GM19240 (cell line): ENCODE data around the gene RALB.
"Not testable (repeated sequence)": the region's sequence is repeated elsewhere in the genome, so short reads cannot be mapped to it uniquely, and the experiment has no call there.

Experiments used
- DNase-seq: peaks from one replicate; pipeline ENCODE4 v3.0.0; 2011; ENCODE audit warnings: low spot score; ENCODE audit not compliant: insufficient read length

Gene RALB

DNA sequence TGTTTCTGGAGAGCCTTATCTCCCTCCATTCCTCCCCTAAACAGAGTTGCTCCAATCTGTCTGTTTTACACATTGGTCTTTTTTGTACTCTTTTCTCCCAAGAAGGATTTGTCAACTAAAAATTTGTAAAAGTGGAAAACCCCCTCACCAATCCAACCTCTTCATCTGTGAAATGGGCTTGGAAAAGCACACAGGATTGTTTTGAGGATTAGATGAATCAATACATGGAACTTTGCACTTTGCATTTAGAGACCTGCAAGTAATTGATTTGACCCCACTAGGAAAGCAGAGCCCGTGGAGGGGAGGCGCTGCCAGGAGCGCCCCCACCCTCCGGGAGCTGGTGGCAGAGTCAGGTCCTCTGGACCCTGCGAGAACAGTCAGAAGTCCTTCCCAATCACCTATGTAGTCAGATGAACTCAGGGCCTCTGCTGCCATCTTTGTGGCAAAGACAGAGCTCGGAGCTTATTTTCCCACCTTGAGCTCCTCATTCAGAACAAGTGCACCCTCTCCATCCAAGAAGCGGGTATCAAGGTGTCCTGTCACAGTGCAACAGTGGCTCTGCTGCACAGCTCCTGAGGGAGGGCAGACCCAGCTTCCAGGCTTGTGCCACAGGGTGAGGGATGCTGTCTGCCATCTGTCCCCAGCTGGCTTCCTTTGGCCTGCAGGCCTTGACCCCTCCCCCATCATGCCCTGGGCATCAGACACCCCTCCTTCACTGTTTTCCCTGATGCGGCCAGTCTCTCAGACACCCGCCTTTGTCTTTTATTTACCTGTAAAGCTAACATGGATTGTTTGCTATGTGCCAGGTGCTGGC lies 27.7 kb upstream of the RALB start:
- DNase-seq = no peak

DNA sequence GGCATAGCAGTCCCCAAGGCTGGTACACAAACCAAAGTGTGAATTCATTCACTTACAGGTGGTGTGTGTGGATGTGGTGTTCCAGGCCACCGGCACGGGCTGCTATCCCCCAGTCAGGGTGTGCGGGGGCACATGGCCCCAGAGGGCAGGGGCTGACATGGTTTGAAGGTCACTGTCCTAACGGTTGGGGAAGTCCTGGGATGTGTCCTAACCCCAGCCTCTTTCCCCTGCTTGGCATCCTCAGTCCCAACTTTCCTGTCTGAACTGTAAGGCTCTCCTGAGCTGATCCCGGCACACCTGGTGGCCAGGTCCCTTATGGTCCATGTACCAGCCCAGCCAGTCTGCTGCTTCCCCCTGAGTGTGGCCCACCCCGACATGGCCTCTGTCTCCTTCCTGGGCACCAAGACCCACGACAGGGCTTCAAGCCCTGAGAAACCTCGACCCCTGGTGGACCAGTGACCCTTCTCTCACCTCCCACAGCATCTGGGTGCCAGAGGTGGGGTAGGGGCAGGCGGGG lies 27.0 kb upstream of the RALB start:
- DNase-seq = no peak

DNA sequence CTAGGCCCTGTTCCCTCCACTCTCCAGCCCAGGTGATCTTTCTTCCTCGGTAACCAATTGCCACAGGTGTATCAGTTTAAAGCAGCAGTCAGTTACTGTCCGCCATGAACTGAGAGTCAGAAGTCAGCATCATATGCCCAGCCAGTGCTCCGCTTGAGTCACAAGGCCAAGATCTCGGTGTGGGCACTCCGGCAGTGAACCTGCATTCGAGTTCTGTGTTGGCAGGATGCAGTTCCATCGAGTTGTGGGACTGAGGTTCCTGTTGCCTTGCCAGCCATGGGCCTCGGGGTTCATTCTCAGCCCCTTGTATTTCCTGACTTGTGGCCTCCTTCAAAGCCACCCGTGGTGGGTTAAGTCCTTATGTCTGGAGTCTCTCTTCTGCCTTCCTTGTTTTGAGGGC lies 26.3 kb upstream of the RALB start:
- no peak for DNase-seq

DNA sequence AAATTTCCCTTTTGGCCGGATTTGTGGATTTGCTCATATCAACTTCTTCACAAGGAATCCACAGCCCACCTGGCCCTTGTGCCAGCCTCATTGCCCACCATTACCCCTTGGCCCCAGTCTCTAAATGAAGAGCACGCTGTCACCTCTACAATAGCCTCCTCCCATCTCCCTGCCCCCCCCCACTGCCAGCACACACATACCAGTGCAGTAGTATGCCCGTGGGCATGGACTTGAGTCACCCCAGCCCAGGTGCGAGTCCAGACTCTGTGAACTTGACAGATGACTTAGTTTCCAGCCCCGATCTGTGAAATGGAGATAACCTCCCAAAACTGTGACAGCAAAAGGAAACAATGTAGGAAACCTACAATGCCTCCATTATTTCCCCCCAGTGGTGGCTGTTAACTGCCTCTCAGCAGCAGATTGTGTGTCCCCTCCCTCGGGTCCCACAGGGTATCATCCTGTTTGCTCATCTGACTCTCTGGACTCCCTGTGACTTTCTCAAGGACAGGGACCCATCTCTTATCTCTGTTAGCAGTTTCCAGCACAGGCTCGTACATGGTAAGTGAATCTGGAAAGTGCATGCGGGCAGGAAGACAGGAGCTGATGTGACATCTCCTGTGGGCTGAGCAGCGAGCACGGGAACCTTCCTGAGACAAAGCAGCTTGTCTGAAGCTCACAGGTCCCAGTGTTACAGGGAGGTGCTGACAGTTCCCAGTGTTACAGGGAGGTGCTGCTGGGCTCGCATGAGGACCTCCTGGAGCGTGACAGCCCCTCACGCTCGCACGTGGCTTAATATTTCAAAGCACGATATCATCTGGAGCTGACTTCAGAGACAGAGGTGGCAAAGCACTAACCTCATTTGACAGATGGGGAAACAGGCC lies 25.3 kb upstream of the RALB start:
- DNase-seq = no peak

DNA sequence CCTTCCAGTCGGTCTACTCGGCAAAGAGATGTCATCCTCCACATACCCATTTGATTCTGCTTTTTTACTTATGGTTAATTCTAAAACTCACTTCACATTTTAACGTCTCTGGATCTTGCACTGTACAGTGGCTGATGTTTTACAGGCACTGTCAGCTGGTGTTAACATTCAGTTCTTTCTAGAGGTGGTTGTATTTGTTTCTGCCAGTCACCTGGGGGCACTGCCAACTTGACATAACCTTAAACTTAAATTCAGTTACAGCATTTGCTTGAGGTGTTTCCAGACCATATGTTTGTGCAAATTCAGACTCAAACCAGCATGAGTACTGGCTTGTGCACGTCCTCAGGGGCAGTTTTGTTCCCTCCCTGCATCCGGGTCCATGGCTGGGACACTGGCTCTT lies 24.1 kb upstream of the RALB start:
- no peak for DNase-seq

DNA sequence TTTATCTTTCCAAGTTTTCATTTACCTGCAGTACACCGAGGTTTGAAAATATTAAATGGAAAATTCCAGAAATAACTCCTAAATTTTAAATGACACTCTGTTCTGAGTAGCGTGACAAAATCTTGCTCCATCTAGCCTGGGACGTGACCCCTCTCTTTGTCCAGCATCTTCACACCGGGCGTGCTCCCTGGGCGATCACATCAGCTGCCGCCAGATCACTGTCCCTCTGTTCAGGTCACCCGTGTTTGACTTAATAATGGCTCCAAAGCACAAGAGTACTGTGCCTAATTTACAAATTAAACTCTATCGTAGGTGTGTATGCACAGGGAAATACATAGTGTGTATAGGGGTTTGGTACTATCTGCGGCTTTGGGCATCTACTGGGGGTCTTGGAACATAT lies 23.3 kb upstream of the RALB start:
- no peak for DNase-seq

DNA sequence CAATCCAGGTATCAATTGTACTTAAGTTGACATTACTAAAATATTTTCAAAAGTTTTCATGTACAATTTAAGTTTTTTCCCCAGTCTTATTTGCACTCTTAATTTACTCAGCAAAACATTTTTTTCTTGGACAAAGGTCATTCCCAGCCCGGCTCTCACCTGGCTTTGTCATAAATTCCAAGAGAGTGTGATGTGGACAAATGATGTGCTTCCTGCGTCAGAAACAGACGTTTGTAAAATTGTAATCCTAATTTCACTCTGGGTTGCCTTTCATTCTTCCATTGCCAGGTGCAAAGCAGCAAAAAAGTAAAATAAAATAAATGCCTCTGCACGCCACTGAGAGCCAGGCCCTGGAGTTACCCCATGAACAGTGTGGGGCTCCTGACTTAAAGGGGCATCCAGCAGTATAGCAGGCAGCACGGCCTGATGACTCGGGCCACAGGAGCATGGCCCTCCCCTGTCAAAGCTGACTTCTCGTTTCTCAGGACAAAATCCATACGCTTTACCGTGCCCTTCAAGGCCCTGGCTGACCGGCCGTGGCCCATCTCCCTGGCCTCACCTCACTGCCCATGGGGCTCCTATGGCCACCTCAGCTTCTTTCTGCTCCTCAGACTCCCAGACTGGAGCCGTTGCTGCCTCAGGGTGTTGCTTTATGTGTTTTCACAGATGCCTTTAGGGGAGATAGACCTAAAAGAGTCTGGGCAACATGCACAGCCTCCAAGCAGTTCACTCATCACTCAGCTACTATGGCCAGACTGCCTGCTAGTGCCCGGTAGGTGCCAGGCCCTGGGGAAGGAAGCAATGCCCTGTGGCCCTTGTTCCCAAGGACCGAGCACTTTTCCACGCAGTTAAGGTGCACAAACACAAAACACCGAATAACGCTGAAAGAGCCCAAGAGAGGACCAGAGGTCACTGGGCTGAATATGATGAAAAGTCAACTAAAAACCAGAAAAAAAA lies 21.9 kb upstream of the RALB start:
- no peak for DNase-seq

DNA sequence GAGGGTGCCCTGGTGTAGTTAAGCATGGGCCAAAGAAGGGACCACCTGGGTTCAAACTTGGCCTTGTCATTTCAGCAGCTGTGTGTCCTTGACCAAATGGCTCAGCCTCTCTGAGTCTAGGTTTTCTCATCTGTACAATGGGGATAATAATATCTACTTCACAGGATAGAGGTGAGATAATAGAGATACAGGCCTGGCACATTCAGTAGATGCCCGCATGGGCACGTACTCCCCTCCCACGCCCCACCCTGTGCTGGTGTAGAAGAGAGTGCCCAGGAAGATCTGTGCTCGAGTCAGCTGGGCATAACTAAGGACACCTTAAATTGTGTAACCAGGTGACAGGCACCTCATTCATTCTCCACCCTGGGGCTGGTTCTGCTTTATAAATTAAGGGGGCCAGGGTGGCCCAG lies 21.1 kb upstream of the RALB start:
- no peak for DNase-seq

DNA sequence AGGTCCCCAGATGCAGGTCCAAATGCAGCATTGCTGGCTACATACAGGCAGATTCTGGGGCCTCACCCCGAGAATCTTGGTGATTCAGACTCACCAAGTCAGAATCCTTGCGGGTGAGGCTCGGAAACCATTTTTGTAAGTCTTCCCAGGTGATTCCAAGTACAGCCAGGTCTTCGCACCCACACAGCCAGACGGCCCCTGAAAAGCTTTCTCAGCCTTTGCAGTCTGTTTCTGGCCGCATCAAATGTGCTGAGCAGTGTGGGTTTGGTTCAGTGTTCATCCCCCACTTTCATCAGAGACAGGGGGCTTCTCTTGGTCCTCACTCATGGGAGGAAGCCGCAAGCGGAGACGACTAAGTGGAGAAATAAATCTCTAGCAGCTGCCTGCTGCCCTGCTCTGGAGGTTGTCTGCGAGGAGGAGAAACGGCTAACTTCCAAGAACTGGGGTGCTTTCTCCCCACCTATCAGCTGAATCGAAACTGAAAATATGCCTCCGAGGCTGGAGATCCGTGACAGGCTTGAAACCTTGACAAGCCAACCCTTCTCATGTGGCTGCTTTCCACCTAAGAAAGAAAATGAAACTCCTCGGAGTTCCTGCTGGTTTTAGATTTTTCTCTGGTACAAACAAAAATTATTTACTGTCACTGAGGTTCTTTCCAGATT lies 20.5 kb upstream of the RALB start:
- DNase-seq = peak; percentile 85

DNA sequence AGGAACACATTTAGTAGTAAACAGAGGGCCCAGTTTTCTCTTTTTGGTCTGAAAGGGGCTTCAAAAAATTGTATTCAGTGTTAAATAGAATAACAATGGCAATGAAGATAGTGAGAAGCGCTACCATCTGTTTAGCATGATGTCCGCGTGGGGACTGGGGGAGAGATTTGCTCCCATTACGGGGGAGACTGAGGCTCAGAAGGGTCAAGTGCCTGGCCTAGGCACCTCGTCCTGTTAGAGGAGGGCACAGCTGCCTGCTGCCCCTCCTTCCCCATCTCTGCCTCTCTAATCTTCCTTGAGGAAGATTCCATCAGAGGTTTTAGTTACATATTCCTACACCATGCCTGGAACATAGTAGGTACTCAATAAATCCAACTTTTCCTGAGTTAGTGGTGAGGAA lies 19.4 kb upstream of the RALB start:
- no peak for DNase-seq

DNA sequence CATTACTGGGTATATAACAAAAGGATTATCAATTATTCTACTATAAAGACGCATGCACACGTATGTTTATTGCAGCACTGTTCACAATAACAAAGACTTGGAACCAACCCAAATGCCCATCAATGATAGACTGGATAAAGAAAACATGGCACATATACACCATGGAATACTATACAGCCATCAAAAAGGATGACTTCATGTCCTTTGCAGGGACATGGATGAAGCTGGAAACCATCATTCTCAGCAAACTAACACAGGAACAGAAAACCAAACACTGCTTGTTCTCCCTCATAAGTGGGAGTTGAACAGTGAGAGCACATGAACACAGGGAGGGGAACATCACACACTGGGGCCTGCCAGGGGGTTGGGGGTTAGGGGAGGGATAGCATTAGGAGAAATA lies 17.5 kb upstream of the RALB start:
- not testable (repeated sequence) for DNase-seq

DNA sequence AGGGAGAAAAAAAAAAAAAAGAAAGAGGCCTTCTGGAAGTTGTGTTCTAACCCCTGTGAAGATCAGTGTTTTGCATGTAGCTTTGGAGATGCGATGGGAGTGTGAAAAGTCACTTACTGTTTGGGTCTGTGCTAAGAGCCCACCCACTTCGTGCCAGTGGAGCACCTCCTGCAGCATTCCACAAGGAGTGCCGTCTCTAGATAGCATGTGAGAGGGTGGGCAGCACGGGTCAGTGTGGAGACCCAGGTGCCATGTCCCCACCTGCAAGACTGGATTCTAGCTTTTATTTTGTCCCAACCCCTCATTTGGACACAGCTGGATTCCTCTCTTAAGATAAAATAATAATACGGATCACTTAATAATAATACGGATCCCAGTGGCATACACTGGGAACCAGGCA lies 17.0 kb upstream of the RALB start:
- no peak for DNase-seq

DNA sequence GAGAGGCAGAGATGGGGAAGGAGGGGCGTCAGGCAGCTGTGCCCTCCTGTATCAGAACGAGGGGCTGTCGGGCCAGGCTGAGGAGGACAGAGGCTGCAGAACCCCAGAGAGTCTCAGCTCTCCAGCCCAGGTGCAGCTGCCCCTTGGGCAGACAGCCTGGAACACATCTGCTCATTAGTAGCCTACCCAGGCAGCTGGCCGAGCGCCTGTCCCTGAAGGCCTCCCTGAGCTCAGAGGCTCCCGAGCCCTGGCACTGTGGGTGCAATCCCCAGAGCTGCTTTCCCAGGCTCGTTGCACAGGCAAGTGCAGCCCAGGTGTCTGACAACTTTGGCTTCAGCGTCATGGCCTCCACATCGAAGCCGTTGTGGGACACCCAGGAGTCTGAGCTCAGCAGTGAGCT lies 16.3 kb upstream of the RALB start:
- DNase-seq = no peak

DNA sequence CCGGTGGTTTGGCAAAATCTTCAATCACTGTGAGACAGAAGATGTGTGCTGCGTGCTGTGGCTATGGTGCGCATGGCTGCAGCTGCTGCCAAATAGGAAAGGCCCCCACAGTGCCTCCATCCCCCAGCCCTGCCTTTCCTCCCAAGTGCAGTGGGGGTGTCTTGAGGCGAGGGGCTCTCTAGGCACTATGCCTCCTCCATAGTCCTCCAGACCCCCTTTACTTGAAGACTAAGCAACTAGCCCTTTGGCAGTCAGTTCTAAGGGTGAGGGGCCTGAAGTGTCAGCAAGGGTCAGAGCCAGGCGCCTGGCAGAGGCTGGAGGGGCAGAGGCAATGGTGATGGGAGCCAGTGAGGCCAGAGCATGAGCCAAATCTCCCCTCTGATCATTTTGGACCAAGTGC lies 15.9 kb upstream of the RALB start:
- no peak for DNase-seq

DNA sequence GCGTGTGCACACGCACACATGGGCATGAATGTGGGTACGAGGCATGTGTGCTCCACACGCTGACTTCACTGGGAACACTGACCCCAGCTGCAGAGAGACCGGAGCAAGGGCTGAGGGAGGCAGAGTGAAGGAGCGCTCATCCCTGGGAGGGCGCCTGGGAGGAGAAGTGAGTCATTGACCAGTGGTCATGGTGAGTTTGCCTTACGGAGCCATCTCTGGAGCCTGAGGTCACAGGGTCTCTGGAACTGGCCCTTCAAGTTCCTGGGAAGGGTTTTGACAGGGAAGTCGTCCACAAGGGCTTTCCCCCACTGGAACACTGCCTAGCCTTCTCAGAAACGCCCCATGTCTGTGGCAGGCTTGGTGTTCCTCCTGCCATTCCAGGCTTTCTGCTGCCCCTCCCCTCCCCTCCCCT lies 15.2 kb upstream of the RALB start:
- no peak for DNase-seq

DNA sequence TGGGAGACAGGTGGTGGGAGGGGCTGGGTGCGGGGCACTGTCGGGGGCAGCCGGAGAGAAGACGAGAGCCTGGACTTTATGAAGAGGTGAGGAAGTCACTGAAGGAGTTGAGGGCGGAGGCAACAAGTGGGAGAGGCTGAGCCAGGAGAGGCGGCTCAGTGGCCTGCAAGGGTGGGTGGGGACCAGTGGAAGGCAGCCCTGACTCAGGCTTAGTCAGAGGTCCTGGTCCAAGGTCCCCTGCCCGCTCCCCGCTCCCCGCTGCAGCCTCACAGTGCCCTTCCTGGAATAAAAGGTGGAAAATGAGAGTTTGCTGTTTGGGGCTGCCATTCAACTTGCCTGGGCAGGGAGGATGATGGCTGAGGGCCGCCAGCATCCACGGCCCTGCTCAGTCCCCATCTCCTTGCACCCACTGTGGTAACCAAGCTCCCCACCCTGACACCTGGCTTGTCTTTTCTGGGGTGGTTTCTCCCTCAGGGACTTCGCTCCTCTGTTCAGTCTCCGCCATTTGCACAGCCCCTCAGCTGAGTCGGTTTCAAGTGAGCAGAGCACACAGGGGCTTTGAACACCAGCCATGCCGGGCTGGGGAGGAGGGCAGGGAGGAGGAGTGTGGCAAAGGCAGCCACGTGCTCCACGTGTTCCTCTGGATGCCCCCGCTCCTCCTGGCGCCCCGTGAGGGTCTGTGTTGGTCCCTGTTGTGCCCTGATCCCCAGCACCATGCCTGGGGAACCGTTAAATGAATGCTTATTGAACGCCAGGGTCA lies 13.7 kb upstream of the RALB start:
- no peak for DNase-seq

DNA sequence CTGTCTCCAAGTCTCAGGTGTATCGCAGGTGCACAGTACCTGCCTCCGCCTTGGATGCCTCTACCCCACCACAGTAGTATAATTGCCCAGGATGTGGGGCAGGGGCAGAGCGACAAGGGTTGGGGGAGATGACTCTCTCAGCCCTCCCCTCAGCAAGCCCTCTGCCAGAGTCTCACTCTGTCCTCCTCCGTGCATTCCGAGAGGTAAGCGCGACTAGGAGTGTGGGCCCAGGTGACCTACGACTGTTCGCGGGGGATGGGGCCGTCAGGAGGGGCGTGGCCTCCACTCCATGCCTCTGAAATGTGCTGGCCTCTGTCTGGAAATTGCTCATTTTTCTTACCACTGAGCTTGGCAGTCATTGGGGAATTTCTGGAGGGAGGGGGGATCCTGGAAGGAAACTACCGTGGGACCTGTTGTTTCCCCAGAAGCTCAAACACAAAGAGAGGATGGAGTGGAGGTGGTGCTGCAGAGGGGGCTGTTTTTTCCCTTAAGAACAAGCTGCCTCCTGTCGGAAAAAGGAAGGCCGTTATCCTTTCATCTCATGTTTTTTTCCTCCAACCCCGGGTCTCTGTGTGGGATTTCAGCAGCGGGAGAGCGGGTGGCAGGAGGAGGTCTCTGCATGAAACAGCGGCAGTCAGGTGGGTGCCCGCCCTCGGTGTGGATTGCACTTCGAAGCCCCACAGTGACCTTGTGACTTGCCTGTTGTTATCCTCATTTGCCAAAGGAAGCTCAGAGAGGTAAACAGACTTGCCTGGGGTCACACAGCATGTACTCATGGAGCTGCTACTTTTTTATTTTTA lies 13.0 kb upstream of the RALB start:
- no peak for DNase-seq

DNA sequence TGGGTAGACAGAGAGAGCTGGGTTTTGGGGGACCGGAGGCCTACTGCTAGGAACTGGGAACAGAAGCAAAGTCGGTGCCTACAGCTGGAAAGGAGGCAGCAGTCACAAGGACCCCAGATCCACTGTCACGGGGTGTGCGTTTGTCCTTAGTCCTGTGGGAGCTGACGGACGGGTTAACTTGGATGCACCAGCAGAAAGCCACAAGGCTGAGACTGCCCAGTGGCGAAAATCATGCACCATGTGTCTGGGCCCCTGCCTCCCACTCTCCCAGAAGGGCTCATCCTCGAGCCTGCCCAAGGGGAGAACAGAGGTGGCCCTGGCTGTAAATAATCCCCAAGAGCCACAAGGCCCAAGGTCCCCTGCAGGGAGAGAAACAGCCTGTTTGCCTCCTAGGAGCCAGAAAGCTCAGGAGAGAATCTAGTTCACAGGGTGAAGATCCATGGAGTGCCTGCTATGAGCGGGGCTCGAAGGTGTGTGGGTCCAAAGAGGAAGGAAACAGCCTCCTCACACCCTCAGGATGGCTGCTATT lies 11.7 kb upstream of the RALB start:
- DNase-seq = no peak

DNA sequence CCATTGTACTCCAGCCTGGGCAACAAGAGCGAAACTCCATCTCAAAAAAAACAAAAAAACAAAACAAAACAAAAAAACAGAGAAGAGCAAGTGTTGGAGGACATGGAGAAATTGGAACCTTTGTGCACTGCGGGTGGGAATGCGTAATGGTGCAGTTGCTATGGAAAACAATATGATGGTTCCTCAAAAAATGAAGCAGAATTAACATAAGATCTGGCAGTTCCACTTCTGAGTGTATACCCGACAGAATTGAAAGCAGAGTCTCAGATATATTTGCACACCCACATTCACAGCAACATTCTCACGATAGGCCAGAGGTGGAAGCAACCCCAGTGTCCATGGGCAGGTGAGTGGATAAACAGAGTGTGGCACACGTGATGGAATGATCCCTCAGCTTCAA lies 11.0 kb upstream of the RALB start:
- DNase-seq = no peak
